Karpas-422 (cell line): ENCODE results near the gene USP7. TPM values are rescaled to one million over a fixed set of nuclear protein-coding genes. Genes with fewer than 3 reads are reported as not detected.
A peak's percentile ranks its signal among the peaks of the same experiment; 100 is the strongest.
"Not testable (repeated sequence)": the region's sequence is repeated elsewhere in the genome, so short reads cannot be mapped to it uniquely, and the experiment has no call there.

Experiments used
- DNase-seq: peaks from one replicate; pipeline ENCODE4 v3.0.0-alpha.2; 2015
- H2AFZ ChIP-seq: fragments of 200-600 bp; sonication (generic); 2 replicates; pipeline ENCODE4 v1.6.1; 2014; ENCODE audit warnings: antibody characterized with exemption, low read length, mixed read lengths
- H3K27ac ChIP-seq: fragments of 200-600 bp; sonication (generic); 2 replicates; pipeline ENCODE4 v1.5.1; 2014; ENCODE audit warnings: mild to moderate bottlenecking, low read length, moderate library complexity
- H3K27me3 ChIP-seq: fragments of 200-600 bp; sonication (generic); 2 replicates; pipeline ENCODE4 v1.6.1; 2014; ENCODE audit warnings: low read length, mixed read lengths
- H3K36me3 ChIP-seq: fragments of 200-600 bp; sonication (generic); 2 replicates; pipeline ENCODE4 v1.6.1; 2014; ENCODE audit warnings: low read length, mixed read lengths; ENCODE audit not compliant: insufficient read depth
- H3K4me1 ChIP-seq: fragments of 200-600 bp; sonication (generic); 2 replicates; pipeline ENCODE4 v1.6.1; 2014; ENCODE audit warnings: mild to moderate bottlenecking, low read length, mixed read lengths
- H3K4me2 ChIP-seq: fragments of 200-600 bp; sonication (generic); 2 replicates; pipeline ENCODE4 v1.6.1; 2014; ENCODE audit warnings: low read length, low read depth, mild to moderate bottlenecking; ENCODE audit not compliant: poor library complexity, severe bottlenecking
- H3K4me3 ChIP-seq: fragments of 200-600 bp; sonication (generic); 2 replicates; pipeline ENCODE4 v1.5.1; 2014; ENCODE audit warnings: mild to moderate bottlenecking, antibody characterized with exemption, low read length, mixed read lengths
- H3K79me2 ChIP-seq: fragments of 200-600 bp; sonication (generic); 2 replicates; pipeline ENCODE4 v1.6.1; 2014; ENCODE audit warnings: mild to moderate bottlenecking, low read length, mixed read lengths
- H3K9ac ChIP-seq: fragments of 200-600 bp; sonication (generic); 2 replicates; pipeline ENCODE4 v1.6.0; 2014; ENCODE audit warnings: low read length
- H3K9me2 ChIP-seq: fragments of 200-600 bp; sonication (generic), shearing (Covaris generic); replicated peaks from 2 replicates; pipeline ENCODE4 v1.6.0; 2014; ENCODE audit warnings: mild to moderate bottlenecking, low read length, moderate library complexity; ENCODE audit not compliant: insufficient read depth
- H3K9me3 ChIP-seq: fragments of 300-700, 200-600 bp; sonication (generic); 2 replicates; pipeline ENCODE4 v1.6.1; 2014; ENCODE audit warnings: low read length, mixed read lengths
- H4K20me1 ChIP-seq: fragments of 200-600 bp; sonication (generic); 2 replicates; pipeline ENCODE4 v1.6.1; 2014; ENCODE audit warnings: mild to moderate bottlenecking, antibody characterized with exemption, low read length, low read depth; ENCODE audit not compliant: insufficient read depth
- total RNA-seq: library from RNA; depleted of rRNA; stranded (reverse); fragments of >200 nt; shearing (Covaris generic); gene quantifications from 2 replicates; pipeline ENCODE4 v1.2.3, GENCODE V29; 2014; ENCODE audit warnings: low replicate concordance

The USP7 gene
- total RNA-seq, 1 experiment from 2014 or later: 42.5 TPM

- not testable (repeated sequence) for H4K20me1 ChIP-seq, H3K9me2 ChIP-seq, H3K27me3 ChIP-seq, H3K79me2 ChIP-seq, H2AFZ ChIP-seq, H3K36me3 ChIP-seq, H3K4me1 ChIP-seq, H3K9me3 ChIP-seq, H3K9ac ChIP-seq, DNase-seq, H3K4me3 ChIP-seq, H3K27ac ChIP-seq, H3K4me2 ChIP-seq
Measured at GRCh38 chr16:8969202-8969897, 5.6 kb upstream of the USP7 start.

GRCh38 chr16:8968054-8968453, 4.3 kb upstream of the USP7 start:
- H3K4me2 ChIP-seq: not testable (repeated sequence)

GRCh38 chr16:8967132-8967821, 3.6 kb upstream of the USP7 start:
- no peaks in the 10 kb centered on the region for H3K9me3 ChIP-seq
- peaks cover 10% of the 10 kb centered on the region for H3K4me1 ChIP-seq
- peaks cover 5% of the 10 kb centered on the region for H4K20me1 ChIP-seq
- H3K9me2 ChIP-seq: no peaks in the 10 kb centered on the region
- 0 out of 2 replicates have a peak, but pooled peaks cover 3% of the 10 kb centered on the region for H3K27me3 ChIP-seq
- H3K79me2 ChIP-seq: peaks cover 5% of the 10 kb centered on the region
- no peak for DNase-seq
- no peaks in the 10 kb centered on the region for H3K36me3 ChIP-seq
- H3K9ac ChIP-seq: no peak overlapping the region
- no peak overlapping the region for H3K4me2 ChIP-seq
- no peak overlapping the region for H3K4me3 ChIP-seq
- H3K27ac ChIP-seq: no peak overlapping the region
- no peak overlapping the region for H2AFZ ChIP-seq

More at GRCh38 chr16:8968054-8968453, 4.3 kb upstream of the USP7 start:
- H3K27me3 ChIP-seq, H2AFZ ChIP-seq, H3K79me2 ChIP-seq, H3K4me3 ChIP-seq, H3K9ac ChIP-seq, H3K27ac ChIP-seq, H3K4me1 ChIP-seq, H4K20me1 ChIP-seq, H3K36me3 ChIP-seq, H3K9me2 ChIP-seq, DNase-seq, H3K9me3 ChIP-seq: not testable (repeated sequence)

- DNase-seq: no peak
- H3K4me2 ChIP-seq: no peak overlapping the region
- no peaks in the 10 kb centered on the region for H3K36me3 ChIP-seq
- no peak overlapping the region for H3K9ac ChIP-seq
- no peaks in the 10 kb centered on the region for H3K9me2 ChIP-seq
- H3K27ac ChIP-seq: no peak overlapping the region
- peaks cover 10% of the 10 kb centered on the region for H3K79me2 ChIP-seq
- H3K27me3 ChIP-seq: 0 out of 2 replicates have a peak, but pooled peaks cover 3% of the 10 kb centered on the region
- H3K9me3 ChIP-seq: no peaks in the 10 kb centered on the region
- peaks cover 10% of the 10 kb centered on the region for H4K20me1 ChIP-seq
- H2AFZ ChIP-seq: no peak overlapping the region
- no peak overlapping the region for H3K4me3 ChIP-seq
- peaks cover 15% of the 10 kb centered on the region for H3K4me1 ChIP-seq
Measured at GRCh38 chr16:8966817-8967131, 3.1 kb upstream of the USP7 start.

- H3K9ac ChIP-seq: peak overlapping the region; percentile 71
- peak overlapping the region; percentile 68 for H3K4me3 ChIP-seq
- peaks cover 38% of the 10 kb centered on the region for H3K4me1 ChIP-seq
- peaks cover 32% of the 10 kb centered on the region for H3K79me2 ChIP-seq
- H3K9me2 ChIP-seq: no peaks in the 10 kb centered on the region
- H3K9me3 ChIP-seq: no peaks in the 10 kb centered on the region
- H3K27me3 ChIP-seq: 0 out of 2 replicates have a peak, but pooled peaks cover 3% of the 10 kb centered on the region
- H4K20me1 ChIP-seq: peaks cover 33% of the 10 kb centered on the region
- H2AFZ ChIP-seq: peak overlapping the region; percentile 65; the same call in 1 of the 2 replicates
- DNase-seq: no peak
- H3K27ac ChIP-seq: no peak overlapping the region
- H3K4me2 ChIP-seq: peak overlapping the region; percentile 78
- no peaks in the 10 kb centered on the region; the same call in 1 of the 2 replicates for H3K36me3 ChIP-seq
Measured at GRCh38 chr16:8964462-8964861, 756 bp upstream of the USP7 start.

GRCh38 chr16:8963010-8963820, 491 bp downstream of the USP7 start:
- Histone ChIP-seq H3K4me1 (peaks cover 50% of the 10 kb centered on the region), H3K79me2 (peaks cover 44% of the 10 kb centered on the region), H3K27ac (no peak overlapping the region), H3K27me3 (0 out of 2 replicates have a peak, but pooled peaks cover 3% of the 10 kb centered on the region), H3K4me2 (peak overlapping the region; percentile 90), H2AFZ (no peak overlapping the region), H3K9me3 (no peaks in the 10 kb centered on the region), H3K9ac (peak overlapping the region; percentile 79), H4K20me1 (peaks cover 46% of the 10 kb centered on the region), H3K9me2 (no peaks in the 10 kb centered on the region), H3K4me3 (peak overlapping the region; percentile 93), H3K36me3 (no peaks in the 10 kb centered on the region; the same call in 1 of the 2 replicates)
- no peak for DNase-seq

- Histone ChIP-seq H2AFZ (no peak overlapping the region), H3K36me3 (no peaks in the 10 kb centered on the region; the same call in 1 of the 2 replicates), H3K4me1 (peaks cover 57% of the 10 kb centered on the region), H4K20me1 (peaks cover 53% of the 10 kb centered on the region), H3K9me3 (no peaks in the 10 kb centered on the region), H3K4me3 (peak overlapping the region; percentile 93), H3K27me3 (0 out of 2 replicates have a peak, but pooled peaks cover 3% of the 10 kb centered on the region), H3K4me2 (peak overlapping the region; percentile 90), H3K9me2 (no peaks in the 10 kb centered on the region), H3K27ac (no peak overlapping the region), H3K9ac (peak overlapping the region; percentile 79), H3K79me2 (peaks cover 51% of the 10 kb centered on the region)
- DNase-seq: peak; percentile 84
Measured at GRCh38 chr16:8962393-8963009, 1.2 kb downstream of the USP7 start.
